Raji (cell line): Measurements from ENCODE around the gene ADCY1.

Source experiments
- POLR2A ChIP-seq: IDR thresholded peaks from 2 replicates; pipeline ENCODE4 v1.6.1; 2011; ENCODE audit warnings: low read depth, low read length, control low read depth; ENCODE audit not compliant: insufficient read depth

ADCY1 gene

GRCh38 chr7:45718464-45719330 lies 144.5 kb downstream of the ADCY1 start:
- no peak for TF ChIP-seq POLR2A

GRCh38 chr7:45720989-45721388 lies 146.8 kb downstream of the ADCY1 start:
- TF ChIP-seq POLR2A = no peak

DNA sequence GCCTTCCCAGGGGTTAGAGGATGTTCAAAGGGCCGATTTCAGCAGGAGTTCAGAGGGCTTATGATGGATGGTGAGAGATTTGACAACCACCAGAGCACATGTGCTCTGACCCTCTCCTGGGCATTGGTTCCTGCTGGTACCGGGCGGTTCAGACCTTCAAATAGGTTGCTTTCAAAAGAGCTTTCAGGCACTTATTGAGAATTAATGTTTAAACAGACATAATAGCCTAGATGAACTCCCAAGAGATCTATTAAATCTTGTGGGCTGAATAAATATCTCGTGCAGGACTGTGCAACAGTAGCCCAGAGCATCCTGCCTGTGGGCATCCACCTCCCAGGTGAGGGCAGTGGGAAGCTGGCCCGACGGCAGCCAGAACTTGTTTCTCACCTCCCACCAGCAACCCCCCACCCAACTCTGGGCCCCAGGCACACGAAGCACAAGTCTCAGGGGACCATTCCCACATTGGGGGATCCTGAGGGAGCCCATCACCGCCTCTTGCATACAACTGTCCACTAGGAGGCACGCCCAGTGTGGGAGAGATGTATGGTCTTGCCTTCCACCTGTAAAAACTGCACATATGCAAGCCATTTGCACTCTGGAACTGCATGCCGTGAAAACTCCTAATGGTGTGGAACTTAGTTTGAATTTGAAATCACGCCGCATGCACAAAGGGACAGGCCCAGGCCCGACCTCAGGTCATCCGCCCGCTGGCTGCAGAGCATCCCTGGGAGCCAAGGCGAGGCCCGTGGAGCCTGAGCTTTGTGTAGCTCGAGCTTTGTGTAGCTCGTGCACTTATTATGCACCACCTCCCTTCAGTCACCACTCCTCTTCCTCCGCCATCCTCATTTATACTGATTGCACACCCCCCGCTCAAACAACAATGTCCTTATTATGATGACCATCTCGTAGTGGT lies 147.8 kb downstream of the ADCY1 start:
- no peak for TF ChIP-seq POLR2A

- TF ChIP-seq POLR2A = no peak
Observed at GRCh38 chr7:45726883-45727282, 152.7 kb downstream of the ADCY1 start.

- peak; percentile 77 for TF ChIP-seq POLR2A
Observed at GRCh38 chr7:45768516-45769394, 194.6 kb downstream of the ADCY1 start.
